Measurements from ENCODE around the gene IGF2R.

The IGF2R gene

GRCh38 chr6:159933077-159933476 is 35.8 kb upstream of the IGF2R start:
- no peak for DNase-seq (ENCODE audit: extremely low read depth, low read depth)
- TF ChIP-seq, protein P1, sequence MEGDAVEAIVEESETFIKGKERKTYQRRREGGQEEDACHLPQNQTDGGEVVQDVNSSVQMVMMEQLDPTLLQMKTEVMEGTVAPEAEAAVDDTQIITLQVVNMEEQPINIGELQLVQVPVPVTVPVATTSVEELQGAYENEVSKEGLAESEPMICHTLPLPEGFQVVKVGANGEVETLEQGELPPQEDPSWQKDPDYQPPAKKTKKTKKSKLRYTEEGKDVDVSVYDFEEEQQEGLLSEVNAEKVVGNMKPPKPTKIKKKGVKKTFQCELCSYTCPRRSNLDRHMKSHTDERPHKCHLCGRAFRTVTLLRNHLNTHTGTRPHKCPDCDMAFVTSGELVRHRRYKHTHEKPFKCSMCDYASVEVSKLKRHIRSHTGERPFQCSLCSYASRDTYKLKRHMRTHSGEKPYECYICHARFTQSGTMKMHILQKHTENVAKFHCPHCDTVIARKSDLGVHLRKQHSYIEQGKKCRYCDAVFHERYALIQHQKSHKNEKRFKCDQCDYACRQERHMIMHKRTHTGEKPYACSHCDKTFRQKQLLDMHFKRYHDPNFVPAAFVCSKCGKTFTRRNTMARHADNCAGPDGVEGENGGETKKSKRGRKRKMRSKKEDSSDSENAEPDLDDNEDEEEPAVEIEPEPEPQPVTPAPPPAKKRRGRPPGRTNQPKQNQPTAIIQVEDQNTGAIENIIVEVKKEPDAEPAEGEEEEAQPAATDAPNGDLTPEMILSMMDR (IDR thresholded peaks at IDR 0.05; ENCODE audit: low read depth, low read length) = no peak

DNA sequence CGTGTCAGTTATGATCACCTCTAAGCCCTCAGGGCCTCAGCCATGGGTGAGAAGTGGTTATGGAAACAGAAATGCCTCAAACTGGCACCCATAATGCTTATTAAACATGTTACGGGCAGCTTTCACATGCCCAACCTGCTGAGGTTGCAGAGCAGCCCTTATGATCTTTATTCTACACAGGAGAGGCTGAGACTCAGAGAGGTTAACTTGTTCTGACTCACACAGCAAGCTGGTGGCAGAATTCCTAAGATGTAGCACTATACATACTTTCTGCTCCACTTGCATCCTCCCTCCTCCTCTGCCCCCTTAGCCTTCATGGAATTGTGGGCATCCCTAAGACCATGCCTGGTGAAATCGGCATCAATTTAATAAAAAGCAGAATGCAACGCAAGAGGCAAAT is 34.7 kb upstream of the IGF2R start:
- no peak for DNase-seq (ENCODE audit: extremely low read depth, low read depth)
- TF ChIP-seq, protein P1 (IDR thresholded peaks at IDR 0.05; ENCODE audit: low read depth, low read length) = no peak

DNA sequence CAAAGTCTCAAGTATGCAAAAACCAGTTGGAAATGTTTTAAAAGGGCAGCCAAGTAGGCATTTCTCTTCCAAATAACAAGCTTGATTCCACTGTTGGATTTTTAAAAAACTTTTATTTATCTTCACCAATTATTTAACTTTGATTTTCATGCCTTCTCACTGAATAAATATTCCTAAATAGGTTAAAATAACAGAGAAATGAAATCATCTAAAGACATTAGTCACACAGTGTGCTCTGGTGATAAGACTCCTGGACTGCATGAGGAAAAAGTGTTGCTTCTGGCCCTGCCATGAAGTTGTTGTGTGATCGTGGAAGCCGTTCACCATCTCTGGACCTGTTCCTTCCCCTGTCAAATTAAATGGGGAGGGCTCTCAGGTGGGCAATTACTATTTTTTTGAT is 33.8 kb upstream of the IGF2R start:
- DNase-seq (ENCODE audit: extremely low read depth, low read depth) = no peak
- TF ChIP-seq, protein P1 (IDR thresholded peaks at IDR 0.05; ENCODE audit: low read depth, low read length) = no peak

- DNase-seq (ENCODE audit: extremely low read depth, low read depth) = no peak
- TF ChIP-seq, protein P1 (IDR thresholded peaks at IDR 0.05; ENCODE audit: low read depth, low read length) = no peak
Measured at GRCh38 chr6:159935633-159936032, 33.2 kb upstream of the IGF2R start.

DNA sequence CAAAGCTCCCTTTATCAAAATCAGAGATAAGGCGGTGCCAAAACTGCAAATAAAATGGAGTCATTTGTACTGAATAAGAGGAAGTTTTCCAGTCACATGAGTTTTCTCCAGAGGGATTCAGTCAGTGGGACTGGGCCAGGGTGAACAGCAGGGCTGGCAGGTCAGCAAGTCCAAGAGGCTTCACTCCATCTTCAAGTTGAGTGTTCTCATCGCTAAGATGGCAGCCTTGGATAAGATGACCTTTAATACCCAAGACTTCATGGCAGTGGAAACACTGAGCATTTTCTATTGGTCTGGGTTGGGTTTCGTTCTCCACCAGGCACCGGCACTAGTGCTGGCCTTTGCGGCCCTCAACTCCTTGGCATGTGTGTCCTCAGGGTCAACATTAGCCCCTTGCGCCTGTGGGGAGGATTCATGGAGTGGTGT is 29.3 kb upstream of the IGF2R start:
- DNase-seq (ENCODE audit: extremely low read depth, low read depth) = no peak
- TF ChIP-seq, protein P1 (IDR thresholded peaks at IDR 0.05; ENCODE audit: low read depth, low read length) = no peak

GRCh38 chr6:159941286-159942113 is 27.4 kb upstream of the IGF2R start:
- DNase-seq (ENCODE audit: extremely low read depth, low read depth) = no peak
- TF ChIP-seq, protein P1 (IDR thresholded peaks at IDR 0.05; ENCODE audit: low read depth, low read length) = peak; percentile 47

GRCh38 chr6:159943101-159943632 is 25.7 kb upstream of the IGF2R start:
- DNase-seq (ENCODE audit: extremely low read depth, low read depth) = no peak
- TF ChIP-seq, protein P1 (IDR thresholded peaks at IDR 0.05; ENCODE audit: low read depth, low read length) = no peak

All from AG09319 (cell line).